ENCODE results near the gene COX7A2L. TPM values are rescaled to one million over a fixed set of nuclear protein-coding genes. Genes with fewer than 3 reads are reported as not detected.

COX7A2L gene
- total RNA-seq, 1 donor from 2014 or later, result 184 TPM

GRCh38 chr2:42317486-42317885 is 43.5 kb downstream of the COX7A2L start:
- no peak for DNase-seq

- no peak for DNase-seq
Measured at GRCh38 chr2:42316910-42317309, 44.1 kb downstream of the COX7A2L start.

GRCh38 chr2:42315844-42316470 is 45.1 kb downstream of the COX7A2L start:
- DNase-seq, result no peak

- DNase-seq, result no peak
Measured at GRCh38 chr2:42314892-42315468, 46.0 kb downstream of the COX7A2L start.

GRCh38 chr2:42312106-42312505 is 48.9 kb downstream of the COX7A2L start:
- DNase-seq, result no peak

- DNase-seq, result no peak
Measured at GRCh38 chr2:42310007-42310515, 51.0 kb downstream of the COX7A2L start.

- no peak for DNase-seq
Measured at GRCh38 chr2:42309366-42309765, 51.7 kb downstream of the COX7A2L start.

GRCh38 chr2:42307180-42307579 is 53.8 kb downstream of the COX7A2L start:
- no peak for DNase-seq

- DNase-seq, result no peak
Measured at GRCh38 chr2:42304059-42304713, 56.8 kb downstream of the COX7A2L start.

GRCh38 chr2:42303252-42303651 is 57.8 kb downstream of the COX7A2L start:
- DNase-seq, result no peak

- DNase-seq, result no peak
Measured at GRCh38 chr2:42300527-42300926, 60.5 kb downstream of the COX7A2L start.

Other genes starting within 250 kb of the COX7A2L start
- 37.7 TPM for gene EML4, start 191.9 kb downstream of the COX7A2L start, total RNA-seq
- gene KCNG3, start 132.8 kb upstream of the COX7A2L start, total RNA-seq, result 0.62 TPM
- 36.3 TPM for gene MTA3, start 207.4 kb upstream of the COX7A2L start, total RNA-seq